ENCODE measurements around the gene RNF208. TPM values are rescaled to one million over a fixed set of nuclear protein-coding genes. Genes with fewer than 3 reads are reported as not detected.
"Not testable (repeated sequence)": the region's sequence is repeated elsewhere in the genome, so short reads cannot be mapped to it uniquely, and the experiment has no call there.

The RNF208 gene
- total and polyA plus RNA-seq, 5 experiments from 2014 or later, result 0.91 to 1.7 TPM; not detected in 3

- DNase-seq (peak in 1 of 10 donors; percentile 13), ATAC-seq (no peak)
- Mint-ChIP-seq H3K27ac (peak overlapping the region; percentile 34 to 88 (median 80)), H3K27me3 (peaks cover 0 to 3% (median 0%) of the 10 kb centered on the region in 5 donors), H3K4me3 (peak overlapping the region; percentile 64 to 90 (median 84)), H3K36me3 (peaks cover 0 to 10% (median 6%) of the 10 kb centered on the region in 3 donors), H3K9me3 (no peaks in the 10 kb centered on the region), H3K4me1 (peaks cover 7 to 35% (median 24%) of the 10 kb centered on the region in 4 donors)
- POLR2A ChIA-PET, result interaction anchor here (0.6 to 8.9 kb wide), 11 partner anchors 13 to 277 kb away, joined by 3 to 139 read pairs (median 5); partner anchors contain the start of genes ANAPC2, CYSRT1, EXD3 and MAN1B1
Observed at GRCh38 chr9:137242269-137243203, 20.5 kb upstream of the RNF208 start.

DNA sequence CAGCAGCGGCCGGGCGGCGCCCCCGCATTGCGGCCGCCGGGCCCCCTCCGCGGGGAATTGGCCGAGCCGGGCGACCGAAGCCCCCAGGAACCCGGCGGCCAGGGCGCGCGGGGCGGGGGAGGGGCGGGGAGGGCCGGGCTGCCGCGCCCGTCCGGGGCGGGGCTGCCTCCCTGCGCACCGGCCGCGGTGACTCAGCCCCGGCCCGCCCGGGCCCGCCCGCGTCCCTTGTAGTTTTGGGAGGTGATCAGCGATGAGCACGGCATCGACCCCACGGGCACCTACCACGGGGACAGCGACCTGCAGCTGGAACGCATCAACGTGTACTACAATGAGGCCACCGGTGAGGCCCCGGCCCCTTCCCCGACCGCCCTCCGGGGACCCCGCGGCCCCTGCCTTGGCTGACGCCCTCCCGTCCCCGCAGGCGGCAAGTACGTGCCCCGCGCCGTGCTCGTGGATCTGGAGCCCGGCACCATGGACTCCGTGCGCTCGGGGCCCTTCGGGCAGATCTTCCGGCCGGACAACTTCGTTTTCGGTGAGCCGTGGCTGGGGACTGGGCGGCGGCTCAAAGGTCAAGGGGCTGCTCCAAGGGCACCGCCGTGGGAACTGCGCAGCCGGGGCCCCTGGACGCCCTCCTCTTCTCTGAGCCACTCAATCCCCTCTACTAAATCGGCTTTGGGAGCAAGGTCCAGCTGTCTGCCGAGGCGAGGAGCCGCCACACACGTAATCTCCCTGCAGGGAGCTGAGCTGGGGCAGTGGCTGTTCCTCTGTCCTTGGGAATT, 19.6 kb upstream of the RNF208 start:
- peak overlapping the region; percentile 64 to 91 (median 84) for H3K4me3 Mint-ChIP-seq
- peaks cover 7 to 38% (median 27%) of the 10 kb centered on the region in 4 donors for H3K4me1 Mint-ChIP-seq
- DNase-seq (peak in 6 of 10 donors; percentile 22 to 80 (median 59)), ATAC-seq (peak in 1 of 2 donors; percentile 19)
- H3K9me3 Mint-ChIP-seq, result no peaks in the 10 kb centered on the region
- POLR2A ChIA-PET, result interaction anchor here (0.6 to 8.9 kb wide), 25 partner anchors 14 to 1334 kb away, joined by 3 to 139 read pairs (median 6); partner anchors contain the start of genes ANAPC2, CAMSAP1, CYSRT1 and EHMT1
- peaks cover 0 to 10% (median 6%) of the 10 kb centered on the region in 3 donors for H3K36me3 Mint-ChIP-seq
- H3K27me3 Mint-ChIP-seq, result peaks cover 0 to 3% (median 0%) of the 10 kb centered on the region in 5 donors
- peak overlapping the region in 8 of 10 donors; percentile 13 to 96 (median 87) for H3K27ac Mint-ChIP-seq

- peak within 1 kb of the TSS; percentile 88 to 97 (median 92) for H3K27ac Mint-ChIP-seq
Observed at GRCh38 chr9:137240841-137241489, 18.9 kb upstream of the RNF208 start, which contains the start of gene TUBB4B. Gene TUBB4B, plus strand, starts transcription at chr9:137241287. Its CDS starts 74 bp downstream, at chr9:137241361.

DNA sequence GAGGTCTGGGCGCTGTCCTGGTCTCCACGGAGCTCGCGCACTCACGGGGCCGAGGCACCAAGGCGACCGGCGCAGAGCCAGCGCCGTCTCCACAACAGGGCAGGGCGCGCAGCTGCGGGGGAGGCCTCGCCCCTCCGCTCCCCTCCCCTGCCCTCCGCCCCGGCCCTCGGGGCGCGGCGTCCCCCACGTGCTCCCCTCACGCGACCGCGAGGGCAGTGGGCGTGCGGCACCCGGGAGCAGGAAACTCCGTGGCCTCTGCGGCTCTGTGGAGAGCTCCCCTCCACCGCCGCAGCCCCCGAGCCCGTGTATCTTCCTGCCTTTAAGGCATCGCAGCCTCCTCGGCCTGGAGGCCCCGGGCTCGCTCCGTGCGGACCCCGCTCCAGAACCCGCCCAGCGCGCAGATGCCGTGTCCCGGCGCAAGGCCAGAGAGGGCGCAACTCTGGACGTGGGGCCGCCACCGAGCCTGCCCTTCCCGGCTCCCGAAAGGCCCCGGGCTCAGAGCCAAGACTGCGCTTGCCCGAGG, 18.3 kb upstream of the RNF208 start:
- POLR2A ChIA-PET, result interaction anchor here (0.6 to 8.9 kb wide), 40 partner anchors 9 to 1333 kb away, joined by 3 to 139 read pairs (median 4); partner anchors contain the start of genes ANAPC2, CAMSAP1, CYSRT1 and EHMT1
- peaks cover 0 to 10% (median 6%) of the 10 kb centered on the region in 3 donors for H3K36me3 Mint-ChIP-seq
- H3K4me1 Mint-ChIP-seq, result peaks cover 7 to 40% (median 30%) of the 10 kb centered on the region in 4 donors
- H3K4me3 Mint-ChIP-seq, result peak overlapping the region; percentile 65 to 84 (median 74)
- H3K9me3 Mint-ChIP-seq, result no peaks in the 10 kb centered on the region
- peaks cover 0 to 3% (median 0%) of the 10 kb centered on the region in 5 donors for H3K27me3 Mint-ChIP-seq
- ATAC-seq, result peak; percentile 35 to 45
- peak overlapping the region in 8 of 10 donors; percentile 58 to 96 (median 76) for H3K27ac Mint-ChIP-seq
- peak in 9 of 10 donors; percentile 53 to 86 (median 70) for DNase-seq

More at GRCh38 chr9:137240841-137241489, 18.9 kb upstream of the RNF208 start, which contains the start of gene TUBB4B:
- peaks cover 0 to 10% (median 6%) of the 10 kb centered on the region in 3 donors for H3K36me3 Mint-ChIP-seq
- H3K4me1 Mint-ChIP-seq, result peaks cover 7 to 40% (median 30%) of the 10 kb centered on the region in 4 donors
- DNase-seq (peak; percentile 89 to 100 (median 98)), ATAC-seq (peak; percentile 82)
- peaks cover 0 to 3% (median 0%) of the 10 kb centered on the region in 5 donors for H3K27me3 Mint-ChIP-seq
- H3K4me3 Mint-ChIP-seq, result peak within 1 kb of the TSS; percentile 84 to 97 (median 92)
- H3K9me3 Mint-ChIP-seq, result no peaks in the 10 kb centered on the region
- POLR2A ChIA-PET, result interaction anchor here (0.6 to 8.9 kb wide), 37 partner anchors 8 to 1334 kb away, joined by 3 to 139 read pairs (median 5); partner anchors contain the start of genes ANAPC2, CAMSAP1, CYSRT1 and EHMT1

DNA sequence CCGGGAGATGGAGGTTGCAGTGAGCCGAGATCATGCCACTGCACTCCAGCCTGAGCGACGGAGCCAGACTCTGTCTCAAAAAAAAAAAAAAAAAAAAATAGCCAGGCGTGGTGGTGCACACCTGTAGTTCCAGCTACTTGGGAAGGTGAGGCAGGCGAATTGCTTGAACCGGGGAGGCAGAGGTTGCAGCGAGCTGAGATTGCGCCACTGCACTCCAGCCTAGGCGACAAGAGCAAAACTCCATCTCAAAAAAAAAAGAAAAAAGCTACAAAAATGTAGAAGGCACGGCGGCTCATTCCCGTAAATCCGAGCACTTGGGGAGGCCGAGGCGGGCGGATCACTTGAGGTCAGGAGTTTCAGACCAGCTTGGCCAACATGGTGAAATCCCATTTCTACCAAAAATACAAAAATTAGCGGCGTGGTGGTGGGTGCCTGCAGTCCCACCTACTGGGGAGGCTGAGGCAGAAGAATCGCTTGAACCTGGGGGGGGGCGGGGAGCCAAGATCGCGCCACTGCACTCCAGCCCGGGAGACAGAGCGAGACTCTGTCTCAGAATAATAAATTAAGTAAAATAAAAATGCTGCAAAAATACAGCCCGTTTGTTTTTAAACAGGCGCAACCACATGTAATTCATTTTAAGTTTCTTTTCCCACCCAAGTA, 17.6 kb upstream of the RNF208 start:
- H3K27me3 Mint-ChIP-seq, ATAC-seq, DNase-seq, H3K36me3 Mint-ChIP-seq, H3K9me3 Mint-ChIP-seq: not testable (repeated sequence)
- Mint-ChIP-seq H3K27ac (peak overlapping the region; percentile 20 to 85 (median 70)), H3K4me3 (peak overlapping the region; percentile 65 to 84 (median 74)), H3K4me1 (peaks cover 10 to 45% (median 31%) of the 10 kb centered on the region in 4 donors)
- POLR2A ChIA-PET, result interaction anchor here (0.7 to 8.9 kb wide), 23 partner anchors 9 to 512 kb away, joined by 3 to 139 read pairs (median 7); partner anchors contain the start of genes ANAPC2, CYSRT1, EHMT1 and EXD3

DNA sequence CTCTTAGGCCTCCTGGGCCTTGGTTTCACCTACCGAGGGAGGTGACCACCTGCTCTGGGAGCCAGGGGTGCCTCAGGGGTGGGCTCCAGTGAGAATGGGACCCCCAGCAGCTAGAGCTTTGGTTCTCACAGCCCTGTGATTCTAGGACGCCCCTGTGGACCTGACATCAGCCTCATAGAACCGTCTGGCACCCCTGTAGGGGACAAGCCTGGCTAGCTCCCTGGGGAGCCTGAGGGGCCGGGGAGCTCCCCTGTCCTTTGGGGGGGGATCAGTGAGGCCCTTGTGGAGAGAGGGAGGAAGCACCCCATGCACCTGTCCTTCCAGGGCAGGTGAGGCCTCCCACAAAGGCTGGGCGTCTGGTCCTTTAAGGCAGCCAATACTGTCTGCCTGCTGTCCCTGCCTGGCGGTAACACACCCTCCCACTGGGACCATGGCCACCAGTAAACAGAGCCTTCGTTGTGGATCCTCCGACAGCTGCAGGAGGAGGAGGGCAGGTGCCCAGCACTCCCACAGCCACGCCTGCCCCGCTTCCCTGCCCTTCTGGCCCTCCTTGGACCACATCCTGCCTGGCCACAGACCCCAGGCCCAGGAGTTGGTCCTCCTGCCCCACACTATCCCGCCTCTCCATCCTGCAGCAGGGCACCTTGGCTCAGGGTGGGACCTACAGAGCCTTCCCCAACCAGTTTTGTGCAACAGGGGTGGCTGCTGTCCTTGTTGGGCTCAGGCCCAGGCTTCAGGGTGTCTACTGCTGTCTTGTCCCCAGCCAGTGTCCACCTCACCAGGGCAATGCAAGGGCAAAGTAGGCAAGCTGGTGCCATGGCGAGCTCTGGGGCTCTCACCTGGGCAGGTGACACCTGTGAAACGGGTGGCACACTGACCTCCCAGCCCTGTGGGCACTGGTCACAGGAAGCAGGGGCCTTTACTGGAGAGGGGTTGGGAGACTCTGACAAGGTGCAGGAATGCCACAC, 16.0 kb upstream of the RNF208 start:
- DNase-seq (no peak), ATAC-seq (no peak)
- Mint-ChIP-seq H3K27me3 (peaks cover 0 to 11% (median 0%) of the 10 kb centered on the region in 5 donors), H3K9me3 (no peaks in the 10 kb centered on the region), H3K4me1 (peaks cover 10 to 41% (median 25%) of the 10 kb centered on the region in 4 donors), H3K36me3 (peaks cover 0 to 7% (median 6%) of the 10 kb centered on the region in 3 donors), H3K27ac (peak overlapping the region in 3 of 10 donors; percentile 20 to 70 (median 53)), H3K4me3 (peak overlapping the region in 3 of 10 donors; percentile 10 to 58 (median 45))
- POLR2A ChIA-PET, result interaction anchor here (0.6 to 8.9 kb wide), 7 partner anchors 10 to 354 kb away, joined by 3 to 139 read pairs (median 4); partner anchors contain the start of genes MAN1B1, NDOR1, NELFB and RNF224

GRCh38 chr9:137236936-137237421, 14.9 kb upstream of the RNF208 start:
- Mint-ChIP-seq H3K9me3 (no peaks in the 10 kb centered on the region), H3K4me3 (peak overlapping the region in 2 of 10 donors; percentile 44 to 48), H3K36me3 (no peaks in the 10 kb centered on the region), H3K27ac (no peak overlapping the region), H3K27me3 (peaks cover 0 to 14% (median 0%) of the 10 kb centered on the region in 5 donors), H3K4me1 (peaks cover 6 to 31% (median 17%) of the 10 kb centered on the region in 4 donors)
- DNase-seq (no peak), ATAC-seq (no peak)
- POLR2A ChIA-PET, result interaction anchor here (0.6 to 8.9 kb wide), 17 partner anchors 9 to 383 kb away, joined by 3 to 139 read pairs (median 4); partner anchors contain the start of genes ANAPC2, DPP7, EXD3 and MAN1B1

DNA sequence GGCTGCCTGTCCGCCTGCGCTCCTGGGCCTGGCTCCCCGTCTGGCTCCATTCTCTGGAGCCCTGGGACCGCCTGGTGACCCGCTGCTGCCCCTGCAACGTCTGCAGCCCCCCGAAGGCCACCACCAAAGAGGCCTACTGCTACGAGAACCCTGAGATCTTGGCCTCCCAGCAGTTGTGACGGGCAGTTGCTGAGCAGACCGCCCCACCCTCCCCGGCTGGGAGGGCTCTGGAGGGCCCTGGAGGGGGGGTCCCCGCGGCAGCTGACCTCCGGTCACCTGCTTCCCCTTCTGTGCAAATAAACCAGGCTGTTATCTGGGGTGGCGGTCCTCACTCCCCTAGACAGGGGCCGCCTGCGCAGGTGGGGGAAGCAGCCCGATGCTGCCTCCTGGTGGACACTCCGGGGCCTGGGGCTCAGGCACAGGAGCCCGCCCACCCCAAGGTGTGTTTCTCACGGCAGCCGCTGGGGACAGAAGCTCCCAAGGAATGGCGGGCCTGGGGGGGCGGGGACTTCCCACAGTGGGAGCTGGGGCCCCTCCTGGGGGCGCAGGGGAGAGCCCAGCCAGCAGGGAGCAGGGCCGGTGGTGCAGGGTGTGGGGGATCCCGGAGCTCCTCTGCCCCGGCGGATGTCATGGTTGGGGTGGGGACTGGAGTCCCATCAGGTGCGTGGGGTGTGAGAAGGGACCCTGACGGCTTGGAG, 14.3 kb upstream of the RNF208 start:
- ATAC-seq (peak; percentile 28 to 31), DNase-seq (peak; percentile 84 to 94 (median 89))
- POLR2A ChIA-PET, result interaction anchor here (0.5 to 1.7 kb wide), 14 partner anchors 8 to 383 kb away, joined by 3 to 12 read pairs (median 4); partner anchors contain the start of genes ANAPC2, DPP7, EXD3 and MAN1B1
- peak overlapping the region in 3 of 10 donors; percentile 9 to 48 (median 44) for H3K4me3 Mint-ChIP-seq
- H3K36me3 Mint-ChIP-seq, result no peaks in the 10 kb centered on the region
- H3K9me3 Mint-ChIP-seq, result no peaks in the 10 kb centered on the region
- peaks cover 0 to 18% (median 0%) of the 10 kb centered on the region in 5 donors for H3K27me3 Mint-ChIP-seq
- peak overlapping the region in 1 of 10 donors; percentile 25 for H3K27ac Mint-ChIP-seq
- H3K4me1 Mint-ChIP-seq, result peaks cover 5 to 31% (median 17%) of the 10 kb centered on the region in 4 donors

Measured in naive thymus-derived CD8-positive, alpha-beta T cell (primary cell).